Measurements from ENCODE around the gene TIAL1.

The TIAL1 gene

GRCh38 chr10:119609516-119609915, 12.8 kb upstream of the TIAL1 start:
- H3K9me3 ChIP-seq = no peaks in the 10 kb centered on the region
- no peaks in the 10 kb centered on the region for H3K27me3 ChIP-seq
- peaks cover 0 to 6% (median 3%) of the 10 kb centered on the region in 4 donors for H3K4me1 ChIP-seq
- TF ChIP-seq, protein P1, sequence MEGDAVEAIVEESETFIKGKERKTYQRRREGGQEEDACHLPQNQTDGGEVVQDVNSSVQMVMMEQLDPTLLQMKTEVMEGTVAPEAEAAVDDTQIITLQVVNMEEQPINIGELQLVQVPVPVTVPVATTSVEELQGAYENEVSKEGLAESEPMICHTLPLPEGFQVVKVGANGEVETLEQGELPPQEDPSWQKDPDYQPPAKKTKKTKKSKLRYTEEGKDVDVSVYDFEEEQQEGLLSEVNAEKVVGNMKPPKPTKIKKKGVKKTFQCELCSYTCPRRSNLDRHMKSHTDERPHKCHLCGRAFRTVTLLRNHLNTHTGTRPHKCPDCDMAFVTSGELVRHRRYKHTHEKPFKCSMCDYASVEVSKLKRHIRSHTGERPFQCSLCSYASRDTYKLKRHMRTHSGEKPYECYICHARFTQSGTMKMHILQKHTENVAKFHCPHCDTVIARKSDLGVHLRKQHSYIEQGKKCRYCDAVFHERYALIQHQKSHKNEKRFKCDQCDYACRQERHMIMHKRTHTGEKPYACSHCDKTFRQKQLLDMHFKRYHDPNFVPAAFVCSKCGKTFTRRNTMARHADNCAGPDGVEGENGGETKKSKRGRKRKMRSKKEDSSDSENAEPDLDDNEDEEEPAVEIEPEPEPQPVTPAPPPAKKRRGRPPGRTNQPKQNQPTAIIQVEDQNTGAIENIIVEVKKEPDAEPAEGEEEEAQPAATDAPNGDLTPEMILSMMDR (IDR thresholded peaks at IDR 0.05) = no peak
- no peaks in the 10 kb centered on the region for H3K36me3 ChIP-seq
- DNase-seq = no peak
- intact Hi-C loops (cut with DNase I; ENCODE audit: low total_unique reads) = no loop called here
- no peak overlapping the region for H3K27ac ChIP-seq
- no peak overlapping the region for H3K4me3 ChIP-seq

- Histone ChIP-seq H3K27ac (no peak overlapping the region), H3K9me3 (no peaks in the 10 kb centered on the region), H3K4me1 (peaks cover 0 to 6% (median 3%) of the 10 kb centered on the region in 4 donors), H3K4me3 (peak overlapping the region in 1 of 2 donors; percentile 10), H3K36me3 (no peaks in the 10 kb centered on the region), H3K27me3 (no peaks in the 10 kb centered on the region)
- DNase-seq = peak in 1 of 2 donors; percentile 43
- TF ChIP-seq, protein P1 (IDR thresholded peaks at IDR 0.05) = peak; percentile 59 to 73
- intact Hi-C loops (cut with DNase I; ENCODE audit: low total_unique reads) = no loop called here
Measured at GRCh38 chr10:119608316-119609155, 11.8 kb upstream of the TIAL1 start.

DNA sequence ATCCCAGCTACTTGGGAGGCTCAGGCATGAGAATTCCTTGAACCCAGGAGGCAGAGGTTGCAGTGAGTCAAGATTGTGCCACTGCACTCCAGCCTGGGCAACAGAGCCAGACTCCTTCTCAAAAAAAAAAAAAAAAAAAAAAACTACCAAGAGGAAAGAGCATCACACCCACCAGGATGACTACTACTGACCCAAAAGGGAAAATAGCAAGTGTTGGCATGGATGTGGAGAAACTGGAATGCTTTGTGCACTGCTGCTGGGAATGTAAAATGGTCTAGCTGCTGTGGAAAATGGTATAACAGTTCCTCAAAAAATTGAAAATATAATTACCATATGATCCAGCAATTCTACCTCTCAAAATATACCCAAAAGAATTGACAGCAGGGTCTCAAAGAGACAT, 7.7 kb upstream of the TIAL1 start:
- TF ChIP-seq, protein P1 (IDR thresholded peaks at IDR 0.05) = no peak
- H3K27me3 ChIP-seq = no peaks in the 10 kb centered on the region
- H3K27ac ChIP-seq = no peak overlapping the region
- no peak for DNase-seq
- no peaks in the 10 kb centered on the region for H3K9me3 ChIP-seq
- intact Hi-C loops (cut with DNase I; ENCODE audit: low total_unique reads) = no loop called here
- no peak overlapping the region for H3K4me3 ChIP-seq
- no peaks in the 10 kb centered on the region for H3K36me3 ChIP-seq
- peaks cover 0 to 6% (median 3%) of the 10 kb centered on the region in 4 donors for H3K4me1 ChIP-seq

DNA sequence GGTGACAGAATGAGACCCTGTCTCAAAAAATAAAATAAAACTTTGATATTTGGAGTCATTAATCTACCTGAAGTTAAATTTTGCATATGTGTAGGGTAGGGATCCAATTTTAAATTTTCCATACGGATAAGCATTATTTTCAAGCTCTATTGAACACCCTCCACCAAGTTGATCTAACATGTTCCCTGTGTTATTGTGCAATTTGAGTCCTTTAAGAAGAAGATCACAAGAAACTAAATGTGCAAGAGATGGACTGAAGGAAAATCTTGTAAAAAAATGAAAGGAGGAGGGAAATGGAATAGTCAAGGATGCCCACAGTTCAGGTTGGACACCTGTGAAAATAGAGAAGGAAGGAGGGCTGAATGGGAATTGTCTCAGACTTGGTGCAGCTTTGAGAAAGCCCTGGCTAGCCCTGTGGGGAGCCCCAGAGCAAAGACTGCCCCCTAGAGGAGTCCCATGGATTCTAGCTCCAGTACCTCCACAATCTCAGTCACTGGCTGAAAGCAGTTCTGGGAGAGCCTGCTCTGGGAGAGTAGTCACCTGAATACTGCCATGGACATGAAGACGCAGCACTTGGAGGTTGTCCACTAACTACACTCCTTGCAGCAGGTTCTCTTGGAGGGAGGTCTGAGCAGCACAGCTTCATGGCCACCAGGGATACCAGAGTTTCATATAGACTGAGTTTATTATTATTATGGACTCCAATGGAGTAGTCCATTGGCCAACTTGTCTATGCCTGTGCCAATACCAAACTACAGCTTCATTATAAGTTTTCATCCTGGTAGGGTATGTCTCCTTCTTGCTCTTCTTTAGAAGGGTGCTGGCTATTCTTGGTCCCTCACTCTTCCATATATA, 5.7 kb upstream of the TIAL1 start:
- Histone ChIP-seq H3K4me3 (no peak overlapping the region), H3K27ac (no peak overlapping the region), H3K9me3 (no peaks in the 10 kb centered on the region), H3K27me3 (no peaks in the 10 kb centered on the region), H3K36me3 (no peaks in the 10 kb centered on the region), H3K4me1 (peaks cover 0 to 3% (median 2%) of the 10 kb centered on the region in 4 donors)
- TF ChIP-seq, protein P1 (IDR thresholded peaks at IDR 0.05) = peak in 1 of 2 experiments; percentile 22
- intact Hi-C loops (cut with DNase I; ENCODE audit: low total_unique reads) = no loop called here
- DNase-seq = no peak

DNA sequence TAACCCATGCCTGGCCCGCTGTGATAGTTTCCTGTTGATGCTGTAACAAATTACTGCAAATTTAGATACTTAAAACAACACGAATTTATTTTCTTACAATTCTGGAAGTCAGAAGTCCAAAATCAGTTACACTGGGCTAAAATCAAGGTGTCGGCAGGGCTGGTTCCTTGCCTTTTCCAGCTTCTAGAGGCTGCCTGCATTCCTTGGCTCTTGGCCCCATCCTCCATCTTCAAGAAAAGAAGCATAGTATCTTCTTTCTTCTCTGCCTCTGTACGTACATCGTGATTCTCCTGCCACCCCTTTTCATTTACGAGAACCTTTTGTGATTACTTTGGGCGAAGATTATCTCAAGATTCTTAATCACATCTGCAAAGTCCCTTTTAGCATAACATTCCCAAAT, 1.6 kb upstream of the TIAL1 start:
- intact Hi-C loops (cut with DNase I; ENCODE audit: low total_unique reads) = loop anchor here (5.0 kb wide), 2 partner anchors 54 to 79 kb away; partner anchors contain the start of gene BAG3
- no peak overlapping the region for H3K27ac ChIP-seq
- H3K4me3 ChIP-seq = no peak overlapping the region
- DNase-seq = no peak
- H3K9me3 ChIP-seq = no peaks in the 10 kb centered on the region
- TF ChIP-seq, protein P1 (IDR thresholded peaks at IDR 0.05) = no peak
- peaks cover 0 to 28% (median 18%) of the 10 kb centered on the region in 4 donors for H3K4me1 ChIP-seq
- peaks cover 0 to 5% (median 0%) of the 10 kb centered on the region in 3 donors for H3K36me3 ChIP-seq
- H3K27me3 ChIP-seq = no peaks in the 10 kb centered on the region
